Thyroid gland (tissue), 4 donors: Measurements from ENCODE around the gene CLINT1.

Experiments
- CTCF ChIP-seq, 6 experiments: fragments of 200-600 bp in 3 of 6; fragments of 450-650 bp in 3 of 6; sonication (generic) in 3 of 6; IDR thresholded peaks; one replicate each; pipeline ENCODE4 v1.5.1; 2016 to 2019; ENCODE audit warnings: antibody characterized with exemption in 6 of 6, mild to moderate bottlenecking in 2 of 6, inconsistent platforms in 1 of 6, moderate library complexity in 1 of 6
- POLR2A ChIP-seq, 2 donors: fragments of 450-650 bp; IDR thresholded peaks; one replicate each; pipeline ENCODE4 v1.6.1; 2017; ENCODE audit warnings: antibody characterized with exemption in 2 of 2, mild to moderate bottlenecking in 2 of 2, moderate library complexity in 1 of 2

DNA sequence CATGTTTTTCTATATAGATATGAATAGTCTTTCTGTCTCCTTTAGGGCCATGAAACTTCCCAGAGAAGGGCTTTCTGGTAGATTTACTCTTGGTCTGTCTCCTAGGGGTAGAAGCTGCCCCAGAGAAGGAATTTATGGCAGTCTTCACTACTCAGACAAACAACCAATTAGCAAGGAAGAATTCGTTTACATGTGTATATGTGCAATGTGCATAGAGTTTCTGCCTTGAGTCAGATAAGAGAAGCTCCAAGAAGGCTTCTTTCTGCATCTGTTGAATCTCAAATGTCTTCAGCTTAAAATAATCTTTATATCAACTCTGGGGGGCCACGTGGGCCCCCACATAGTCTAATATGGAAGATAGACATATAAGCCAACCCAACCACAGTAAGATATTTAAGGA, 7.6 kb upstream of the CLINT1 start:
- no peak for TF ChIP-seq CTCF (IDR thresholded peaks at IDR 0.05)
- no peak for TF ChIP-seq POLR2A (IDR thresholded peaks at IDR 0.05)
